ENCODE data around the gene HS1BP3. TPM values are rescaled to one million over a fixed set of nuclear protein-coding genes. Genes with fewer than 3 reads are reported as not detected.

The HS1BP3 gene
- total and polyA plus RNA-seq, 2 of the 13 experiments (the other 11 are each of a cell fraction or from before 2014, with no cell fraction given) = 15.2 to 22.0 TPM

DNA sequence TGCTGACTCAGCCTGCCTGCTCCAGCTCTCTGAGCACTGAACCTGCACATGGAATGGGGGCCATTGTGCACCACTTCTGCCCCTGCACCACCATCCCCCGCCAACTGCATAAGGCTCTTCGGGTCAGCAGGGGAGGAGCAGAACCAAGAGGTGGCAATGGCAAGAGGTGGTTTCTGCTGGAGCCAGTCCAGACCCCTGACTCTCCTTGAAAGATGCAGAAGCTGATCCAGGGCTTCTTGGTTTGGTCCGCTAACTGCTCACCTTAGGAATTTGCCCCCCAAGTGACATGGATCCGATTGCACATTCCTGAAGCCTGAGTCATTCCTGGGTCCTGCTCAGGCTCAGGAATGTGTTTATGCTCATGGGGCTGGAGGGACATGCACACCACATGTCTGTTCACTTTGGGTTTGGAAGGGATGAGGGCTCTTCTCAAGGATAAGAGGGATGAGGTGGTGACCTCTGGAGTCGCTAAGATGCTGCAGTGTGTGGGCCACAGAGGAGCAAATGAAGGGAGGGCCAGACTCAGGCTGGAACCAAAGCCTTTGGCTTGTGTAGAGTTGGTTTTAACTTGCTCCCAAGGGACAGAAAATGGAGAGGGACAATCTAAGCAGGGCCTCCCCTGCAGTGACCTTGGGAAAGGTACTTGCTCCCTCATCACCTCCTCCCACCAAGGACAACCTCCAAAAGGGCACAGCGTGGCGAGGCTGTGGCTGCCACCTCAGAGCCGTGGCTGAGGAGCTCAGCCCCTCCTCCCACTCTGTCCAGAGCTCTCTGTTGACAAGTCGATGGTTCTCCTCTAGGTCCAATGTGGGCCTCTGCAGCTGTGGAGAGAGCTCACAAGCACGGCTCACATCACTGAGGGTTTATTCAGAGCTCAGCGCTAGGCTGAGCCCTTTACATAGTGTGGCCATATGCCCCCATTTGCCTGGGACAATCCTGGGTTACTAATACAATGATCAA, 66.2 kb downstream of the HS1BP3 start (continued):
- no peak for TF ChIP-seq ZNF850 (CRISPR knock-in tag; conservative IDR thresholded peaks at IDR 0.05)
- no peak; the same call in 1 of the 2 replicates for TF ChIP-seq DMTF1 (CRISPR knock-in tag; IDR thresholded peaks at IDR 0.05)
- TF ChIP-seq IKZF1 (IDR thresholded peaks at IDR 0.05) = no peak
- TF ChIP-seq ZNF274 (CRISPR knock-in tag; IDR thresholded peaks at IDR 0.05) = peak; percentile 3; the same call in 1 of the 2 replicates
- no peak for TF ChIP-seq NFYC (CRISPR knock-in tag; IDR thresholded peaks at IDR 0.05)
- TF ChIP-seq HMG20B (CRISPR knock-in tag; conservative IDR thresholded peaks at IDR 0.05) = peak; percentile 75; the same call in 1 of the 2 replicates
- TF ChIP-seq ARNT2 (CRISPR knock-in tag; IDR thresholded peaks at IDR 0.05; ENCODE audit: low read depth) = no peak
- TF ChIP-seq, protein P1, sequence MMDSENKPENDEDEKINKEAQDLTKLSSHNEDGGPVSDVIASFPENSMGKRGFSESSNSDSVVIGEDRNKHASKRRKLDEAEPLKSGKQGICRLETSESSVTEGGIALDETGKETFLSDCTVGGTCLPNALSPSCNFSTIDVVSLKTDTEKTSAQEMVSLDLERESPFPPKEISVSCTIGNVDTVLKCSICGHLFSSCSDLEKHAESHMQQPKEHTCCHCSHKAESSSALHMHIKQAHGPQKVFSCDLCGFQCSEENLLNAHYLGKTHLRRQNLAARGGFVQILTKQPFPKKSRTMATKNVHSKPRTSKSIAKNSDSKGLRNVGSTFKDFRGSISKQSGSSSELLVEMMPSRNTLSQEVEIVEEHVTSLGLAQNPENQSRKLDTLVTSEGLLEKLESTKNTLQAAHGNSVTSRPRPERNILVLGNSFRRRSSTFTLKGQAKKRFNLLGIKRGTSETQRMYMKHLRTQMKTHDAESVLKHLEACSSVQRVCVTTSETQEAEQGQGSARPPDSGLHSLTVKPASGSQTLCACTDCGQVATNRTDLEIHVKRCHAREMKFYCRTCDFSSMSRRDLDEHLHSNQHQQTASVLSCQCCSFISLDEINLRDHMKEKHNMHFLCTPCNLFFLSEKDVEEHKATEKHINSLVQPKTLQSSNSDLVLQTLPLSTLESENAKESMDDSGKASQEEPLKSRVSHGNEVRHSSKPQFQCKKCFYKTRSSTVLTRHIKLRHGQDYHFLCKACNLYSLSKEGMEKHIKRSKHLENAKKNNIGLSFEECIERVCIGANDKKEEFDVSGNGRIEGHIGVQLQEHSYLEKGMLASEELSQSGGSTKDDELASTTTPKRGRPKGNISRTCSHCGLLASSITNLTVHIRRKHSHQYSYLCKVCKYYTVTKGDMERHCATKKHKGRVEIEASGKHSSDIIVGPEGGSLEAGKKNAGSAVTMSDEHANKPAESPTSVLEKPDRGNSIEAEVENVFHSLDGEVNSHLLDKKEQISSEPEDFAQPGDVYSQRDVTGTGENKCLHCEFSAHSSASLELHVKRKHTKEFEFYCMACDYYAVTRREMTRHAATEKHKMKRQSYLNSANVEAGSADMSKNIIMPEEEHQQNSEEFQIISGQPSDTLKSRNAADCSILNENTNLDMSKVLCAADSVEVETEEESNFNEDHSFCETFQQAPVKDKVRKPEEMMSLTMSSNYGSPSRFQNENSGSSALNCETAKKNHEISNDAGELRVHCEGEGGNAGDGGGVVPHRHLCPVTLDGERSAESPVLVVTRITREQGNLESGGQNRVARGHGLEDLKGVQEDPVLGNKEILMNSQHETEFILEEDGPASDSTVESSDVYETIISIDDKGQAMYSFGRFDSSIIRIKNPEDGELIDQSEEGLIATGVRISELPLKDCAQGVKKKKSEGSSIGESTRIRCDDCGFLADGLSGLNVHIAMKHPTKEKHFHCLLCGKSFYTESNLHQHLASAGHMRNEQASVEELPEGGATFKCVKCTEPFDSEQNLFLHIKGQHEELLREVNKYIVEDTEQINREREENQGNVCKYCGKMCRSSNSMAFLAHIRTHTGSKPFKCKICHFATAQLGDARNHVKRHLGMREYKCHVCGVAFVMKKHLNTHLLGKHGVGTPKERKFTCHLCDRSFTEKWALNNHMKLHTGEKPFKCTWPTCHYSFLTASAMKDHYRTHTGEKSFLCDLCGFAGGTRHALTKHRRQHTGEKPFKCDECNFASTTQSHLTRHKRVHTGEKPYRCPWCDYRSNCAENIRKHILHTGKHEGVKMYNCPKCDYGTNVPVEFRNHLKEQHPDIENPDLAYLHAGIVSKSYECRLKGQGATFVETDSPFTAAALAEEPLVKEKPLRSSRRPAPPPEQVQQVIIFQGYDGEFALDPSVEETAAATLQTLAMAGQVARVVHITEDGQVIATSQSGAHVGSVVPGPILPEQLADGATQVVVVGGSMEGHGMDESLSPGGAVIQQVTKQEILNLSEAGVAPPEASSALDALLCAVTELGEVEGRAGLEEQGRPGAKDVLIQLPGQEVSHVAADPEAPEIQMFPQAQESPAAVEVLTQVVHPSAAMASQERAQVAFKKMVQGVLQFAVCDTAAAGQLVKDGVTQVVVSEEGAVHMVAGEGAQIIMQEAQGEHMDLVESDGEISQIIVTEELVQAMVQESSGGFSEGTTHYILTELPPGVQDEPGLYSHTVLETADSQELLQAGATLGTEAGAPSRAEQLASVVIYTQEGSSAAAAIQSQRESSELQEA (CRISPR knock-in tag; IDR thresholded peaks at IDR 0.05; ENCODE audit: not compliant biosample characterization) = no peak
- TF ChIP-seq FOSL2 (CRISPR knock-in tag; IDR thresholded peaks at IDR 0.05) = peak; percentile 99
- TF ChIP-seq ZNF549 (CRISPR knock-in tag; IDR thresholded peaks at IDR 0.05) = no peak
- TF ChIP-seq, protein P2, sequence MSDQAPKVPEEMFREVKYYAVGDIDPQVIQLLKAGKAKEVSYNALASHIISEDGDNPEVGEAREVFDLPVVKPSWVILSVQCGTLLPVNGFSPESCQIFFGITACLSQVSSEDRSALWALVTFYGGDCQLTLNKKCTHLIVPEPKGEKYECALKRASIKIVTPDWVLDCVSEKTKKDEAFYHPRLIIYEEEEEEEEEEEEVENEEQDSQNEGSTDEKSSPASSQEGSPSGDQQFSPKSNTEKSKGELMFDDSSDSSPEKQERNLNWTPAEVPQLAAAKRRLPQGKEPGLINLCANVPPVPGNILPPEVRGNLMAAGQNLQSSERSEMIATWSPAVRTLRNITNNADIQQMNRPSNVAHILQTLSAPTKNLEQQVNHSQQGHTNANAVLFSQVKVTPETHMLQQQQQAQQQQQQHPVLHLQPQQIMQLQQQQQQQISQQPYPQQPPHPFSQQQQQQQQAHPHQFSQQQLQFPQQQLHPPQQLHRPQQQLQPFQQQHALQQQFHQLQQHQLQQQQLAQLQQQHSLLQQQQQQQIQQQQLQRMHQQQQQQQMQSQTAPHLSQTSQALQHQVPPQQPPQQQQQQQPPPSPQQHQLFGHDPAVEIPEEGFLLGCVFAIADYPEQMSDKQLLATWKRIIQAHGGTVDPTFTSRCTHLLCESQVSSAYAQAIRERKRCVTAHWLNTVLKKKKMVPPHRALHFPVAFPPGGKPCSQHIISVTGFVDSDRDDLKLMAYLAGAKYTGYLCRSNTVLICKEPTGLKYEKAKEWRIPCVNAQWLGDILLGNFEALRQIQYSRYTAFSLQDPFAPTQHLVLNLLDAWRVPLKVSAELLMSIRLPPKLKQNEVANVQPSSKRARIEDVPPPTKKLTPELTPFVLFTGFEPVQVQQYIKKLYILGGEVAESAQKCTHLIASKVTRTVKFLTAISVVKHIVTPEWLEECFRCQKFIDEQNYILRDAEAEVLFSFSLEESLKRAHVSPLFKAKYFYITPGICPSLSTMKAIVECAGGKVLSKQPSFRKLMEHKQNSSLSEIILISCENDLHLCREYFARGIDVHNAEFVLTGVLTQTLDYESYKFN (CRISPR knock-in tag; conservative IDR thresholded peaks at IDR 0.05) = peak; percentile 85
- no peak for TF ChIP-seq NR1H2 (CRISPR knock-in tag; IDR thresholded peaks at IDR 0.05; ENCODE audit: borderline replicate concordance, low read depth)
- no peak for TF ChIP-seq EZH2 (conservative IDR thresholded peaks at IDR 0.05; ENCODE audit: low read depth, low read length)
- TF ChIP-seq GABPA (IDR thresholded peaks at IDR 0.05; ENCODE audit: low read depth, low read length) = no peak
- TF ChIP-seq GABPA (CRISPR knock-in tag; IDR thresholded peaks at IDR 0.05; ENCODE audit: low read depth) = no peak

All from HepG2 (cell line).